Calu3 (cell line): ENCODE data around the gene MACROD2. TPM values are rescaled to one million over a fixed set of nuclear protein-coding genes. Genes with fewer than 3 reads are reported as not detected.

Experiments
- BruUV-seq: library from RNA; stranded (reverse); fragments of 400-500 nt; replicated peaks from 2 replicates; lab custom pipeline; 2021; lab: Mats Ljungman, UMichigan
- CTCF ChIA-PET: fragments of 300-600 bp; sonication (Branson Sonifier 250); formaldehyde crosslinking; loops from one replicate; lab custom pipeline; 2022; ENCODE audit warnings: antibody characterized with exemption; lab: Charles Lee
- DNase-seq: peaks from one replicate; pipeline ENCODE4 v3.0.0; 2022
- H3K27ac Mint-ChIP-seq: one replicate; pipeline ENCODE4 v1.8.0; 2022; ENCODE audit warnings: mixed read lengths; ENCODE audit not compliant: unreplicated experiment
- H3K27me3 Mint-ChIP-seq: one replicate; pipeline ENCODE4 v1.8.0; 2022; ENCODE audit warnings: mixed read lengths; ENCODE audit not compliant: unreplicated experiment
- H3K36me3 Mint-ChIP-seq: one replicate; pipeline ENCODE4 v1.8.0; 2022; ENCODE audit warnings: mild to moderate bottlenecking, moderate library complexity, mixed read lengths; ENCODE audit not compliant: insufficient read depth, unreplicated experiment
- H3K4me1 Mint-ChIP-seq: one replicate; pipeline ENCODE4 v1.8.0; 2022; ENCODE audit warnings: mild to moderate bottlenecking, low read depth, mixed read lengths; ENCODE audit not compliant: unreplicated experiment
- H3K4me3 Mint-ChIP-seq: one replicate; pipeline ENCODE4 v1.8.0; 2022; ENCODE audit warnings: mild to moderate bottlenecking, low read depth, moderate library complexity, mixed read lengths; ENCODE audit not compliant: unreplicated experiment
- H3K9me3 Mint-ChIP-seq: one replicate; pipeline ENCODE4 v1.8.0; 2022; ENCODE audit warnings: low read depth, mixed read lengths; ENCODE audit not compliant: unreplicated experiment
- intact Hi-C: fragments of 100-400 bp; cut with micrococcal nuclease; formaldehyde crosslinking; loops from one replicate; pipeline ENCODE4 v1.10.0; 2022; ENCODE audit not compliant: unreplicated experiment
- total RNA-seq: library from RNA; stranded (reverse); gene quantifications from 2 replicates; pipeline ENCODE4 v1.2.3, GENCODE V29; 2022
- TF ChIP-seq, protein P1 (sequence below): fragments of 200-600 bp; IDR thresholded peaks from one replicate; pipeline ENCODE4 v1.8.0; 2022; ENCODE audit warnings: antibody characterized with exemption; ENCODE audit not compliant: unreplicated experiment

The MACROD2 gene
- total RNA-seq, 1 experiment from 2014 or later = 29.4 TPM

DNA sequence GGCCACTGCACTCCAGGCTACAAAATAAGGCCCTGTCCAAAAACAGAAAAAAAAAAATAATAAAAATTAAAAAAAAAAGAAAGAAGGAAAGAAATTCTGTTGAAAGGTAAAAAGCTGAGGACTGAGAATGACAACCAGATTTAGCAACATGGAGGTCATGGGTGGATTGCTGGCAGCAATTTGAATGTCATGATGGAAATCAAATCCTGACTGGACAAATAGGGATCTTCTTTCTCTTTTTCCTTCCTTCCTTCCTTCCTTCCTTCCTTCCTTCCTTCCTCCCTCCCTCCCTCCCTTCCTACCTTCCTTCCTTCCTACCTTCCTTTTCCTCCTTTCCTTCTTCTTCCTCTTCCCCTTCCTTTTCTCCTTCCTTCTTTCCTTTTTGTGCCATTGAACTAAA lies 895.4 kb downstream of the MACROD2 start:
- CTCF ChIA-PET = no interaction called here
- no peak for DNase-seq
- BruUV-seq = no TSS peak
- intact Hi-C loops = no loop called here
- TF ChIP-seq, protein P1, sequence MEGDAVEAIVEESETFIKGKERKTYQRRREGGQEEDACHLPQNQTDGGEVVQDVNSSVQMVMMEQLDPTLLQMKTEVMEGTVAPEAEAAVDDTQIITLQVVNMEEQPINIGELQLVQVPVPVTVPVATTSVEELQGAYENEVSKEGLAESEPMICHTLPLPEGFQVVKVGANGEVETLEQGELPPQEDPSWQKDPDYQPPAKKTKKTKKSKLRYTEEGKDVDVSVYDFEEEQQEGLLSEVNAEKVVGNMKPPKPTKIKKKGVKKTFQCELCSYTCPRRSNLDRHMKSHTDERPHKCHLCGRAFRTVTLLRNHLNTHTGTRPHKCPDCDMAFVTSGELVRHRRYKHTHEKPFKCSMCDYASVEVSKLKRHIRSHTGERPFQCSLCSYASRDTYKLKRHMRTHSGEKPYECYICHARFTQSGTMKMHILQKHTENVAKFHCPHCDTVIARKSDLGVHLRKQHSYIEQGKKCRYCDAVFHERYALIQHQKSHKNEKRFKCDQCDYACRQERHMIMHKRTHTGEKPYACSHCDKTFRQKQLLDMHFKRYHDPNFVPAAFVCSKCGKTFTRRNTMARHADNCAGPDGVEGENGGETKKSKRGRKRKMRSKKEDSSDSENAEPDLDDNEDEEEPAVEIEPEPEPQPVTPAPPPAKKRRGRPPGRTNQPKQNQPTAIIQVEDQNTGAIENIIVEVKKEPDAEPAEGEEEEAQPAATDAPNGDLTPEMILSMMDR = no peak
- H3K27me3 Mint-ChIP-seq = no peaks in the 10 kb centered on the region
- H3K36me3 Mint-ChIP-seq = no peaks in the 10 kb centered on the region
- no peaks in the 10 kb centered on the region for H3K9me3 Mint-ChIP-seq
- H3K27ac Mint-ChIP-seq = no peak overlapping the region
- H3K4me3 Mint-ChIP-seq = no peak overlapping the region
- H3K4me1 Mint-ChIP-seq = no peaks in the 10 kb centered on the region

DNA sequence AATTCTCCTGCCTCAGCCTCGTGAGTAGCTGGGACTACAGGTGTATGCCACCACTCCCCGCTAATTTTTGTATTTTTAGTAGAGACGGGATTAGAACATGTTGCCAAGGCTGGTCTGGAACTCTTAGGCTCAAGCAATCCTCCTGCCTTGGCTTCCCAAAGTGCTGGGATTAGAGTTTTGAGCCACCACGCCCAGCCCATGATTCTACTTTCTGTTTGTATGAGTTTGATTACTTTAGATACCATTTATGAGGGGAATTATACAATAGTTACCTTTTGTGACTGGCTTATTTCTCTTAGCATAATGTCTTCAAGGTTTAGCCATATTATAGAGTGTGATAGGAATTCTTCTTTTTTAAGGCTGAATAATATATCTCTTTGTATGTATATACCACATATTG lies 897.5 kb downstream of the MACROD2 start:
- Mint-ChIP-seq H3K9me3 (peaks cover 1% of the 10 kb centered on the region), H3K4me3 (no peak overlapping the region), H3K27me3 (no peaks in the 10 kb centered on the region), H3K36me3 (no peaks in the 10 kb centered on the region), H3K27ac (no peak overlapping the region), H3K4me1 (no peaks in the 10 kb centered on the region)
- intact Hi-C loops = no loop called here
- DNase-seq = no peak
- CTCF ChIA-PET = no interaction called here
- BruUV-seq = no TSS peak
- TF ChIP-seq, protein P1 = no peak

DNA sequence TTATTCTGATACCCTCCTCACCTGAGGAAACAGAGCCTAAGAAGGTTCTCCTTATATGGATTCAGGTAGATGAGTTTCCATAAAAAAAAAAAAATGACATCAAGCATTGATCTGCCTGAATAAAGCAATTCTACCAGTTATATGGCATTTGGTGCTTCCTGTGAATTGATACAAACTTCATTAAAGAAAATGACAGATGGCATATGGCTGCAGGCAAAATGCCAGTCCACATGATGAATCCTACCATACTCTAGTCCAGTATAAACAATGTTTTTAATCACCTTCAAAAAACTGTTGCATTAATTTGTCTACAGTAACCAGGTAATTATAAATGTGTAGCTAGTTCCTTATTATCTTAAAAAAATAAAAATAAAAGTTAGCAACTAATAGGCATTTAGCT lies 901.3 kb downstream of the MACROD2 start:
- H3K4me1 Mint-ChIP-seq = no peaks in the 10 kb centered on the region
- H3K27me3 Mint-ChIP-seq = no peaks in the 10 kb centered on the region
- no TSS peak for BruUV-seq
- H3K36me3 Mint-ChIP-seq = no peaks in the 10 kb centered on the region
- CTCF ChIA-PET = no interaction called here
- H3K27ac Mint-ChIP-seq = no peak overlapping the region
- peaks cover 2% of the 10 kb centered on the region for H3K9me3 Mint-ChIP-seq
- DNase-seq = no peak
- intact Hi-C loops = no loop called here
- H3K4me3 Mint-ChIP-seq = no peak overlapping the region
- TF ChIP-seq, protein P1 = no peak

DNA sequence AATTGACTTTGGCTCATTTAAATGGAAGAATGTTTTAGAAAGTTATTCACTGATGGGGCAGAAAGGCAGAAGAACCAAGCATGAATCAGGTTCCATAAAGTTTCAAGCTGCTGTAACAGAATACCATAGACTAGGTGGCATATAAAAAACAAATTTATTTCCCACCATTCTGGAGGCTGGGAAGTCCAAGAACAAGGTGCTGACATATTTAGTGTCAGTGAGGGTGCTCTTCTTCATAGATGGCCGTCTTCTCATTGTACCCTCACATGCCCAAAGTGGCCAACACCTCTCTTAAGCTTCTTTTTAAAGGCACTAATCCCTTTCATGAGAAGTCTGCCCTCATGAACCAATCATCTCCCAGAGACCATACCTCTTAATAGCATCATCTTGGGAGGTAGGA lies 902.3 kb downstream of the MACROD2 start:
- Mint-ChIP-seq H3K27me3 (no peaks in the 10 kb centered on the region), H3K36me3 (no peaks in the 10 kb centered on the region), H3K4me1 (no peaks in the 10 kb centered on the region), H3K4me3 (no peak overlapping the region), H3K9me3 (peaks cover 2% of the 10 kb centered on the region), H3K27ac (no peak overlapping the region)
- TF ChIP-seq, protein P1 = no peak
- intact Hi-C loops = no loop called here
- no TSS peak for BruUV-seq
- CTCF ChIA-PET = no interaction called here
- DNase-seq = no peak
